SKM-1 (cell line): ENCODE measurements around the gene KIF16B.
"Not testable (repeated sequence)": the region's sequence is repeated elsewhere in the genome, so short reads cannot be mapped to it uniquely, and the experiment has no call there.

Source experiments
- DNase-seq: peaks from one replicate; lab custom pipeline; 2025; ENCODE audit not compliant: unreplicated experiment; lab: John Stamatoyannopoulos, UW

KIF16B gene

DNA sequence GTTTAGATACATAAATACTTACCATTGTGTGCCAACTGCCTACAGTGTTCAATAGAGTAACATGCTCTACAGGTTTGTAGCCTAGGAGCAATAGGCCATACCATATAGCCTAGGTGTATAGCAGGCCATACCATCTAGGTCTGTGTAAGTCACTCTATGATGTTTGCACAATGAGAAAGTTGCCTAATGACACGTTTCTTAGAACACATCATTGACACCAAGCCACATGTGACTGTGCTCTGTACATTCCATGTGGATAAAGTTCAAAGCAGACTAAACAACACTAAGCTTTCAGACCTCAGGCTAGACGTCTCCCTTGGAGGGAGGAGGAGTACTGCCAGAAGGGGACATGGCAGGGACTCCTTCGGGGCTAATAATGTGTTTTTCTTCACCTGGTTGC is 93.6 kb downstream of the KIF16B start:
- no peak for DNase-seq

DNA sequence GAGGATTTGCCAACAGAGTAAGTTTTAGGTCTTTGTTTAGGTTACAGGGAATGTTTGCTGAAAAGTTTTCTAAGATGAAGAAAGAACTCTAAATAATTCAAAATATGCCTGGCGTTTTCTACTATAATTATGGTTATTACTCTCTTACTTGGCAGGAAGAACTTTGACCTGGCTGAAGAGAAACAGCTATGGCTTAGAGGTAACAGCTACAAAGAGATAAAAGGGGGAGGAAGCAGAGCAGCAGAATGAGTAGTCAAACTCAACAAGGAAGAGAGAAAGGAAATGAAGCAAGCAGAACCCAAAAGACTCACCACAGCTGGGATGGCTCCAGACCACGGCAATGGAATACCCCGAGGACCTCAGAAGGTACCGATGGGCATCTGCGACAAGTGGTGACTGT is 95.6 kb downstream of the KIF16B start:
- no peak for DNase-seq

DNA sequence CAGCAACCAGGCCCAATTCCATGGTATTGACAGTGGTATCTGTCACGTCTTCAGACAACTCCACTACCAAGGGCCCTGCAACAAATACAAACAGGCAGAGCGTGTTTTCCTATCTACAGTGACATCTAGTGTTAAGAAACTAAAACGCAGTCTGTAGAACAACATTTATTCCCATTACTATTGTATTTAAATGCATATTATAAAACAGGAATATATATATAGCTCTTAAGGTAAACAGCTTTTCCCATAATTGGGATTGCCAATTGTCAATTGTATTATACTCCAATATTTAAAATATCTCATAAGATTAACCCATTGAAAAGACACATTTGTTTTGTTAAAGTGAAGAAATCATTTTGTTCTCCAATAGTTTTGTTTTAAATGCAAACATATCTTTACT is 97.2 kb downstream of the KIF16B start:
- DNase-seq, result no peak

DNA sequence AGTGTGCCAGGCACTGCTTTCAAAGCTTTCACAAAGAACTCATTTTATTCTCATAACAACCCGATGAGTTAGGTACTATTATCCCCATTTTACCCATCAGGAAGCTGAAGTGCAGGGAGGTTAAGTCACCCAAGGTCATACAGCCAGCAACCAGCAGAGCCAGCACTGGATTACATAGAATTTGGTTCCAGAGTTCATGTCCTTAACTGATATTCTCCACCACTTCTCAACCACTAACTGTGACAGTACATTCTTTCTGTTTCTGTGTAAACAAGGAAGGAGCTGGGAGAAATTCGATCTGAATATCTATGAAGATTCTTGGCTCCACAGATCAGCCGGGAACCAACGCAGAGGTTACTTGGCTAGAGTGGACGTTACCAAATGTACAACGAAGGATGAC is 98.0 kb downstream of the KIF16B start:
- DNase-seq, result no peak

DNA sequence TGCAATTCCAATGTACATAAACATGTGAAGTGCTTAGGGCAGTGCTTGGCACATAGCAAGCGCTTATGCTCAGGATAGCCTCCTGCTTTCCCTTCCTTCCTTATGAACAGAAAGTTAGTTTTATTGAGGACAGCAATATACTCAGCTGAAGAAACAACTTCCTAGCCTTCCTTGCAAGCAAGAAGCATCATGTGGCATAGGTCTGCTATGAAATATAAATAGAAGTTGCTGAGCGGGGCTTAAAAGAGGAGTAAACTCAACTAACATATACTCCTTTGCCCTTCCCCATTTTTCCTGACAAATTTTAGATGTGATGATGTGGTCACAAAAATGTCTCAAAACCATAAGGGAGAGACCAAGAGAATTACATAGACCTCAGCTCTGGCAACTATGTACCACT is 98.9 kb downstream of the KIF16B start:
- DNase-seq, result no peak

DNA sequence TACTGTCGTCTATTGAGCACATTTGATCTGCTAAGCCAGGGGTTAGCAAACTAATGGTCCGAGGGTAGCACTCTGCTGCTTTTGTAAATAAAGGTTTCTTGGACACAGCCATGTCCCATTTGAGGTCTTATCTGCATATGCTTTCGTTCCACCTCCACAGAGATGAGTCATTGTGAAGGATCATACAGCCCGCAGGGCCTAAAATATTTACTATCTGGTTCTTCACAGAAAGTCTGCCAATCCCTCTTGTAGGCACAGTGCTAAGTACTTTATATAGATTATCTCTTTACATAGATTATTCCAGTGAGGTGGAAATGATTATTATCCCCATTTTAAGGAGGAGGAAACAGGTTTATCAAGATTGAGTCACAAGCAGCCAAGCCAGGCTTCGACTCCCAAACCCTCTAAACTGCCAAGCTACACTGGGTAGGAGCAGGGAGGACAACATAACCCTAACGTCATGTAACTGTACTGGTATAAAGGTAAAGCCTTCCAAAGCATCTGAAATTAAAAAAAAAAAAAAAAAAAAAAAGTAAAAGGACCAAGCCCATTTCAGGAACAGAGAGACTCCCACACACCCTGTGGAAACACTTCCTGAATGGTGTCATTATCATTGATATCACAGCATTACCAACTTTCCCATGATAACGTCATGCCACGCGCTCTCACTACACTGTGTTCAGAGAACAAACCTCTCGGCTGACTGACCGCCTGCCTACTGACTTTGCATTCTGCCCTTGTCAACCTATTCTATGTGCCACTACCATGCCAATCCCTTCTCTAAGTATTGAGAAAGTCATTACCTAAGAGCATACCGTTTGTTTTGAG is 101.0 kb downstream of the KIF16B start:
- DNase-seq, result no peak

DNA sequence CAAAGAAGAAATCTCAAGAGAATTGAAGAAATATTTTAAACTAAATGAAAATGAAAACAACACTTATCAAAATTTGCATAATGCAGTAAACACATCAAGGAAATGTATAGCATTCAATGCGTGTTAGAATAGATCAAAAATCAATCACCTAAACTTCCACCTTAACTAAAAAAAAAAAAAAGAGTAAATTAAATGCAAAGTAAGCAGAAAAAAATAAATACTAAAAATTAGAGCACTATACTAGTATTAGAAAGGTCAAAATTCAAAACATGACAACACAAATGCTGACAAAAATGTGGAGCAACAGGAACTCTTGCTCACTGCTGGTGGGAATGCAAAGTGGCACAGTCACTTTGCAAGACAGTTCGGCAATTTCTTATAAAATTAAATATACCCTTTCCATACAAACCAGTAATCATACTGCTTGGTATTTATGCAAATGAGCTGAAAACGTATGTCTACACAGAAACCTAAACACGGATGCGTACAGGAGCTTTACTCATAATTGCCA is 103.8 kb downstream of the KIF16B start:
- no peak for DNase-seq

DNA sequence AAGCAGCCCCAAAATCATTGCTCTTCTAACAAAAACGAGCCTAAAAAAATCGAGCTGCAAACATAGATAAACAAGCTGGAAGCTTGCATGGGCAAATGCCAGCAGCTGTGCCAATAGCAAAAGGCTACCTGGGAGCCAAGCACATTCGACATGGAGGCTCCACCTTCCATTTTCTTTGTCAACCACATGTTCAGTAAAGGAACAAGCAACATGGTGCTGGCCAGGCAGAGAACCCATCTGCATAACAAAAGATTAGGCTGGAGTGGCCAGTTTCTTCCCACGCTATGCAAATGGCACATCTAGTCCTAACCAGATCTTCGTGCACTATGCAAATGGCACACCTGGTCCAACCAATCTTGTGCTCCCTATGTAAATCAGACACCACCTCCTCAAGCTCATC is 110.5 kb downstream of the KIF16B start:
- DNase-seq, result no peak

DNA sequence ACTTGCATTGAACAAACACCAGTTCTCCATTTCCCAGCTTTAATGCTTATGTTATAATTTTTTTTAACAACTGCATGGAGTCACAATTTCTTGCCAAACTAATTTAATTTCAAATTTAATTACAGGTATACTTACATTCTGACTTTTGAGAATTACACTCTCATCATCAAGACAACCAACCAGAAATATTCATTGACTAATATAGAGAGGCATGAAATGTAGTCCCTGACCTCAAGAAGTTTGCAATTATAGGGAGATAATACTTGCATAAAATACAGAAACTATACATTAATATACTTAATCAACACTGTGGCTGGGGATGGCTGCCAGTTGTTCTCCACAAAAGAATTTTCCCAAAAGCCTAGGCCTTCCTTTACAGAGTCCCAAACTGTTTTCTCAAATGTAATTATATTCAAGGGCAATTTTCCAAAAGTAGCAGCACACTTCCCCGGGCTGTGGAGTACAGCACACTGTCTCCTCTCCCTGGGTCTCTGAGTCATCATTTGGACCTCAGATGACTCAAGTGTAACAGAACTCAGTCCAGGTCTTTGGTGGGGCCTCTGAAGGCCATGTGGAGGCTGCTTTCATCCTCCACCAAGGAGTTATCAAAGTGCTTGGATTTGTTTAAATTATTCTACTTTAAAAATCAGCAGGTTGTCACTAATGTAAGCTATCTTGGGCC is 114.1 kb downstream of the KIF16B start:
- no peak for DNase-seq

DNA sequence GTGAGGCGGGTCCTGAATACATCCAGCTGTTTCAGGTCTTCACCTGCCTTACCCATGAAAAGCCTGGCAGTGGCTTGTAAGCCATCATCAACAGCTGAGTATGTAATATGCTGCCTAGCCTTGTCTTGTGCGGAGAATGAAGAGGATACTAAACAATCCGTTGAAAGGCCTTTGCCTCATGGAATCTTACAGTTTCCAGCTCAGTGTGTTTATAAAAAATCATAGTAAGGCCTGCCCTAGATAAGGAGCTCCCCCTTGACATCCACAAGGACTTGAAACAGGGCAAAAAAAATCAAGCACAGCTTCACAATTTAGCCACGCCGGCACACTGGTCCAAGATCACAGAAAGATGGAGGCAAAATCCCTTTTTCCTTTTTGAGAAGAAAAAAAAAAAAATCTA is 115.7 kb downstream of the KIF16B start:
- DNase-seq, result no peak

DNA sequence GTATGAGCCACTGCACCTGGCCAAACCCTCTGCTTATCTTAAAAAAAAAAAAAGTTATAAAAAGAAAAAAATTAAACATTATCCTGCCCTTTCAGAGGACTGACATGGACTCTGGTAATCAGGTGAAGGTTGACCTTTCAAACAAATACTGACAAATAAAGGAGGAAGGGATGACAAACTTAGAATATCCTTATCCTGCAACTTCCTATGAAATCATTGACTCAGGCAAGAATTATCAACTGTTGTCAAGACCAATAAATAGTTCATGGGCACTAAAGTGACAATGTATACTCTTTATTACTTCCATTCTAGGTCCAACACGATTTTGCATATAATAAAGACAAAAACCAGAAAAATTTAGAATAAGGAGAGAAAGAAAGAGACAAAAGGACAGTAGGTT is 117.9 kb downstream of the KIF16B start:
- DNase-seq, result no peak

DNA sequence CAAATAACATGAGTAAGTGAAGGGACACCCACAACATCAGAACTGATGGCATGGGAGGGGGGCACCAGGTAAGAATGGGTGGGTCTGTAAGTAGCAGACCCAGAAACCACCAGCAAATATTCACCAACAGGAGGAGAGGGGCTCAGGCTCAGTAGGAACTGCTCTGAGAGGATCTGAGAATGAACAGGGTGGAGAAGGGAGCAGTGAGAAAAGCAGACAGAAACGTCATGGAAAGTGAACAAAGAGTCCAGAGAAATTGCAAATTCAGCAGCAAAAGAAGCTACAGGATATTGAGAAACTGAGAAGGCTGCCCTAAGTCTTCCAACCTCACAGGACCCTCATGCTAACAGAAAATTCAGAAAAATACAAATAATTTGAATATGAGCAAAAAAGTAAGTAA is 121.3 kb downstream of the KIF16B start:
- DNase-seq, result no peak

DNA sequence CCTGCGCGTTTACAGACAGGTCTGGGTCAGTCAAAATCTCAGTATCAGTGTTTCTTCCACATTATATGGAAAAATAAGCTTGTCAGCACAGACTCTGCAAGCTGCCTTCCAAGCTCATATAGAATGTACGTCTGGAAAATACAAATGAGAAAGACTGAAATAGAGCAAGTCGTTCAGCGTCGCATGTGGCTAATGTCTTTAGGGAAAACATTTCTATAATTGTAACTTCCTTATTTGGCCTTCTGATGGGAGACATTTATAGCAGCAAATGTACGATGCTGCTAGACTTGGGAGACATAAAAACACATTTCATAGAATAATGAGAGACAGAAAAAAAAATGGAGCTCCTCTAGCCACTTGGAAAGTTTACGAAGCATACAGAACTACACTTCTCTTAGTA is 122.2 kb downstream of the KIF16B start:
- DNase-seq, result no peak

DNA sequence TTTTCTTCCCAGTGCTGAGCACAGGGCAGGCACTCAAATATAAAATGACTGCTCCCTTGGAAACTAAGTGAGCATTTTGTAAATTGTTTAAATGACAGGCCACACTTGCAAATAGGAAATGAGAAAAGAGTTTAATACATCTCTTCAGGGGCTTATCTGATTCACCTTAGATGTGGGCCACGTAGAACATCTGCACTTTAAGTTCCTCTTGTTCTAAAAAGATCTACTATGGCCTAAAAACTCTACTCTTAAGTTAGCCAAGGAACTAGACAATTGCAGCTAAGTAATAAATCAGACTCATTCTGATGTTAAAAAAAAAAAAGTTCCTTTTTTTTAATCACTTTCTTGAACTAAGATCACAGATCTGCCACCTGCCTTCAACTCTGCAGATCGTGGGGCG is 126.3 kb downstream of the KIF16B start:
- no peak for DNase-seq

DNA sequence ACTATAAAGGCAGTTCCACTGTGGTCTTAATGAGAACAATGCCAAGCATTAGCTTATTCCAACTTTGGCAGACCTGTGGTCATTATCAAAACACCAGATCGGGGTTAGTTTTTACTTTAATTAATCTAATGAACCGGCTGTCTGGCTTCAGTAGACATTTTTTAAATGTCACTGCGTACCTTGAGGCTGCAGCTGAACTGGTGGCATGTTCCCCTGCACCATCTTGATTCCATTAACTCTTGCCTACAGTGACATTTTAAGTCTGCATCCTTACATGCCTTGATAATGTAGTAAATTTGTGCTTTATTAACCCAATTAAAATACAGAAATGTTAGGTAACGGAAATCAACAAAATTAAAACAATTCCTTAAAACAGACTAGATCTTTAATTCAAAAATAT is 127.0 kb downstream of the KIF16B start:
- DNase-seq, result no peak

DNA sequence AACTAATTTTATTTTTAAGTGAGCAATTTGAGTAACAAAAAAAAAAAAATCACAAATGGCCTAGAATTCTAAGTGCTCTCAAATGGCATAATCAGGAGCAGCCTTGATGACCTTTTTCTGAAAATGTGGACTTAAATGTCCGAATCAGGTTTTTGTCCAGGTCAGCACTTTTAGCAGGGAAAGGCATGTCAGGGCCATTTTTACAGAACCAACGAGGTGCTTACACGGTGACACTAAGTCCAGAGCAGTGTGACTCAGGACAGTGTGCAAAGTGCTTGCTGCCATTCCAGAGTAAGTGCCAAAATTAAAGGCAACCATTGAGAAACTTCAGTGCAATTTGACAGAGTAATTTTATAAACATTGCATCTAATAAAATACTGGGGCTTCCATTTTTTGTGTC is 127.8 kb downstream of the KIF16B start:
- DNase-seq, result no peak

DNA sequence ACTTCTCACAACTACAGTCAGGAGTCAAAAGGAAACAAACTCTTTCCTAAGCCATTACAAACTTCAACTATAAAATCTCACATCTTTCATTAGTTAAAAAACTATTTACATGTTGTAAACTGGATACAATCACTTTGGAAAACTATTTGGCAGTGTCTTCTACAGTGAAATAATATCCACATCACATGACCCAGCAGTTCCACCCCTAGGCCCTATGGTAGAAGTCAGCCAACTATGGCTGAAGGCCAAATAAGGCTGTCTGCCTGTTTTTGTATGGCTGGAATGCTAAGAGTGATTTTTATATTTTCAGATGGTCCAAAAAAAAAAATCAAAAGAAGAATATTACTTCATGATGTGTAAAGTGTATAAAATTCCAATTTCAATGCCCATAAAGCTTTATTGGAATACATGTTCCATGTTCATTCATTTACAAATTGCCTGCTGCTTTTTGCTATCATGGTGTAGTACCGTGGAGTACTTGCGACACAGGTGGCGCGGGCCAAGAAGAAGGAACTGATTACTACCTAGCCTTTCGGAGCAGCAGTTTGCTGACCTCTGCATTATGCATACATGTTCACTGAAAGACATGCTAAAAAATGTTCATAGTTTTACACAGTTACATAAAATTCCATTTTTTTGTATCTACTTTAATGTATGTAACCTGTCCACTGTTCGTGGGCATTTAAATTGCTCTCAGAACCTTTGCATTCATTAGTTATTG is 129.0 kb downstream of the KIF16B start:
- DNase-seq, result no peak

DNA sequence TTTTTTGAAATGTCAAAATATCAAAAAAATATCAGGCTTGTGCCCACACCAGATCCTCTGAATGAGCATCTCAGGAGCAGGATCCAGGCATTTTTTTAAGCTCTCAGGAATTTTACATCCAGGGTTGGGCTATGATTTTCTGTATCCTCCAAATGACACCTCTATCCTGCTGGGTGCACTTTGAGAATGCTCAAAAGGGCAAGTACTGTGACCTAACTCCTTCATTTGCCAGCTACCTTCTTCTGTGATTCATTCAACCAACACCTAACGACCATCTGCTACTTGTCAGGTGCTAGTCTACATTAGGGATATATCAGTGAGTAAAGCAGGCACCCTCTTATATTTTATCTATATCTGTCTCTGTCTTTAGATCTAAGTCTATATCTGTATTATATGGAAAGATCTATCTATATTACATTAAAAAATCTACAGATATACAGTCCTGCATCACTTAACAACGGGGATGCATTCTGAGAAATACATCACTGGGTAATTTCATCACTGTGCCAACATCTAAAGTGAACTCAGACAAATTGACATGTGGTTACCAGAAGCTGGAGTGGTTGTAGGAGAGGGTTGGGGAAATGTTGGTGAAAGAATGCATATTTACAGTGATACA is 131.6 kb downstream of the KIF16B start:
- DNase-seq, result no peak

DNA sequence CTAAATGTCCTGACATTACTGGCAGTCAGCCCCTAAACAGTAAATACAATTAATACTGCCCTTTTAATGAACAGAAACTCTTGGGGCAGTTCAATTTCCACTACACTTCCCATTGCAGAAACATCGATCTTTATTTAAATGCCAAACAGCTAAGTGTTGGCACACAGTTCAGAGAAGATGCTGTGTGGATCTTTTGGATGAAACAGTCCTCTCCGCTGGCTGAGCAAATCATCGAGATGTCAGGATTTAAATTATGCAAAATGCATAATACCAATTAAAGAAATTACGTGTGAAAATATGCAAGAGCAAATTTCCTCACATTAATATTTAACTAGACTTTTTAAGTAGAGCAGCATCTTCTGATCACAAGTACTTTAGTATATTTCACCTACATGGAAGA is 132.6 kb downstream of the KIF16B start:
- DNase-seq, result no peak

DNA sequence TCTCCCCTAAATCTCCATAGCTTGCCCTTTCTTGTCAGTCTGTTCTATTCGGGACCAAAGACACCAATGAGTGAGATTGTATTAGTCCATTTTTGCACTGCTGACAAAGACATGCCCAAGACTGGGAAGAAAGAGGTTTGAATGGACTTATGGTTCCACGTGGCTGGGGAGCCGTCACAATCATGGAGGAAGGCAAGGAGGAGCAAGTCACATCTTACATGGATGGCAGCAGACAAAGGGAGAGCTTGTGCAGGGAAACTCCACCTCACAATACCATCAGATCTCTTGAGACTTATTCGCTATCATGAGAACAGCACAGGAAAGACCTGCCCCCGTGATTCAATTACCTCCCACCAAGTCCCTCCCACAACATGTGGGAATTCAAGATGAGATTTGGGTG is 133.7 kb downstream of the KIF16B start:
- not testable (repeated sequence) for DNase-seq

DNA sequence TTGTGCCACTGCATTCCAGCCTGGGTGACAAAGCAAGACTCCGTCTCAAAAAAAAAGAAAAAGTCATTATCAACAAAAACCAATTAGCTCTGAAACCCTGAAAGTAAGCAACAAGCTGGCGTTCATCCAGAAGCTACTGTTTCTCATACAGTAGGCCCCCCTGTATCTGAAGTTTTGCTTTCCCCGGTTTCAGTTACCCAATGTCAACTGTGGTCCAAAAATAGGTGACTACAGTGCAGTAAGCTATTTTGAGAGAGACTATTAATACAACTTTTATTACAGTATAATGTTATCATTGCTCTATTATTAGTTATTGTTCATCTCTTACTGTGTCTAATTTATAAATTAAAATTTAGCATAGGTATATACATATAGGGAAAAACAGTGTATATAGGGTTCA is 135.1 kb downstream of the KIF16B start:
- DNase-seq, result no peak
